Measurements from ENCODE around the gene KCNQ1.

Gene KCNQ1

DNA sequence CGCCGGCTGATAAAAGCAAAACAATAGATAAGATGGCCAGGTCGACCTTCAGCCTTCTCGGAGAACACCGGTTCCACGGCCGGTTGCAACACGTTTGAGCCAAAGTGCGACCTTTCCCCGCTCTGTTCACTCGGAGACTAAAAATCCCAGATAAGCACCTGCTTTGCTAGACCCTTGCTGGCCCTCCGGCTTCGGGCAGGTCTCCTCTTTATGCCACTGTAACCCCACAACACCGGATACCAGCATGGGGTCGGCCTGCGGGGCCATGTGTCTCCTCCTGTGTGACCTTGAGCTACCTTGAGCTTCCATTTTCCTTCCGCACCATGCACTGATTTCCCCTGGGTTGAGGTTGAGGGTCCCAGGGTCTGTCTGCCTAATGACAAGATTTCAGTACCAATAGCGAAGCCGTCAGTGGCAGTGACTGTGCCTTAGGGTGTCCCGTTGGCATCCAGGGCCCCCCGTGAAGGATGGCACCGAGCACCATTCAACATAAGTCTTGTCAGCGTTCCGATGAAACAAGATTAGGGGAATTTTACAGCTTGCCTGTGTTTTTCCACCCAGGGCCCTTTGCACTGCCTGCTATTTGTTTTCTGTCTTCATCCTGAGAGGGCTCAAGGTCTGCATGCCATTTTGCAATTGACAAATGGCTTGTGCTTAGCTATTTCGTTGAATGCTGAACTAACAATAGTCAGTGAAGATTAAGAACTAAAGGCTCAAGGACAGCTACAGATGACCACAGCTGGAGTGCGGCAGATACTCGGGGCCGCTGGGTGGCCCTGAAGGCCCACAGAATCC, 118.6 kb downstream of the KCNQ1 start:
- H3K4me3 ChIP-seq (ENCODE audit: control insufficient read depth, low read depth, low read length) = no peak overlapping the region
- DNase-seq (ENCODE audit: low read depth) = no peak
- TF ChIP-seq CTCF (IDR thresholded peaks at IDR 0.05; ENCODE audit: control insufficient read depth, insufficient read depth, low read depth, low read length, missing control alignments) = no peak

GRCh38 chr11:2564008-2564530, 119.3 kb downstream of the KCNQ1 start:
- TF ChIP-seq CTCF (IDR thresholded peaks at IDR 0.05; ENCODE audit: control insufficient read depth, insufficient read depth, low read depth, low read length, missing control alignments) = no peak
- H3K4me3 ChIP-seq (ENCODE audit: control insufficient read depth, low read depth, low read length) = no peak overlapping the region
- no peak for DNase-seq (ENCODE audit: low read depth)

- no peak overlapping the region for H3K4me3 ChIP-seq (ENCODE audit: control insufficient read depth, low read depth, low read length)
- no peak for TF ChIP-seq CTCF (IDR thresholded peaks at IDR 0.05; ENCODE audit: control insufficient read depth, insufficient read depth, low read depth, low read length, missing control alignments)
- DNase-seq (ENCODE audit: low read depth) = no peak
Measured at GRCh38 chr11:2564588-2565425, 120.0 kb downstream of the KCNQ1 start.

- no peak for DNase-seq (ENCODE audit: low read depth)
- H3K4me3 ChIP-seq (ENCODE audit: control insufficient read depth, low read depth, low read length) = no peak overlapping the region
- TF ChIP-seq CTCF (IDR thresholded peaks at IDR 0.05; ENCODE audit: control insufficient read depth, insufficient read depth, low read depth, low read length, missing control alignments) = no peak
Measured at GRCh38 chr11:2565447-2566222, 120.8 kb downstream of the KCNQ1 start.

DNA sequence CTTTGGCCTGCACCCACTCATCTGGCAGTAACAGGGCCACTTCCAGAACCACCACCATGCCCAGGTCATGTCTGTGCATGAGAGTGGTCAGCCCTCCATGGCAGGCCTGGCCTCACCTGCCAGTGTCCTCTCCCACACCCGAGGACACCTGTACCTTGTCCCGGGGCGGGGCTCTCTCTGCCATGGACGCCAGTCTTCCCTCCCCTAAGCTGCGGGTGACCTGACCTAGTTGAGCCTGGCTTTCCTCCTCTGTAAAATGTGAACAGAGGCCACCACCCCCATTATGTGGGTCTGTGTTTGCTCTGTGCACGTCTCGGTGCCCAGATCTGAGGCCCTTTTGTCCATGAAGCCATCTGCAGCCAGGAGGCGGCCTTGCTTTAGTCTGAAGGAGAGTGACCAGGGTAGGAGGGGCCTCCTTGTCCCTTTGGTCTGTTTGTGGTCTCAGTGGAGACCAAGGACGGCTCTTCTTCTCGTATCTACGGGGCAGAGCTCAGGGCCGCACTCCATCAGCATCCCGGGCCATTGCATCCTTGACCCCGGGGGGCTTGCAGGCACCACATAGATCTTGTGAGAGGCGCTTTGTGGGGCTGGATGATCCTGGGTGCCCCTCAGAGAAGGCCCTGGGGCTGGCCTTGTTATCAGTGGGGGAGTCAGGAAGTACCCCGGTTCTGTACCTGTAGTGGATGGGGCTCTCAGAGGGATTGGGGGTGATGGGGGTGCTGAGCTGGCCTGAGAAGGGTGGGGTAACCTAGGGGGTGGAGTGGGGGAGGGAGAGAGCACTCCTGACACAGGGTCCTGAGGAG, 121.6 kb downstream of the KCNQ1 start:
- no peak overlapping the region for H3K4me3 ChIP-seq (ENCODE audit: control insufficient read depth, low read depth, low read length)
- TF ChIP-seq CTCF (IDR thresholded peaks at IDR 0.05; ENCODE audit: control insufficient read depth, insufficient read depth, low read depth, low read length, missing control alignments) = no peak
- no peak for DNase-seq (ENCODE audit: low read depth)
